Gastrocnemius medialis (tissue), 4 donors: ENCODE measurements around the gene GMPR. TPM values are rescaled to one million over a fixed set of nuclear protein-coding genes. Genes with fewer than 3 reads are reported as not detected.

ENCODE experiments used
- ATAC-seq, 2 donors: fragments of 150-250 bp; one replicate each; pipeline ENCODE4 v1.9.1; 2016
- DNase-seq, 2 donors: peaks; one replicate each; pipeline ENCODE4 v3.0.0-alpha.2; 2019
- H3K27ac ChIP-seq, 4 donors: fragments of 200-600 bp; sonication (generic); 1 replicate in 1 of 4; 2 replicates in 3 of 4; pipeline ENCODE4 v1.5.1; 2016 to 2018; ENCODE audit warnings: mild to moderate bottlenecking in 2 of 4, moderate library complexity in 1 of 4
- H3K27me3 ChIP-seq, 3 donors: fragments of 200-600 bp; sonication (generic) in 2 of 3; 1 replicate in 1 of 3; 2 replicates in 2 of 3; pipeline versions ENCODE4 v1.5.1 to v1.6.0; 2016 to 2019; ENCODE audit warnings: mild to moderate bottlenecking in 1 of 3, moderate library complexity in 1 of 3
- H3K36me3 ChIP-seq, 2 donors: fragments of 200-600 bp; sonication (generic) in 1 of 2; one replicate each; pipeline ENCODE4 v1.5.1; 2017 to 2018
- H3K4me1 ChIP-seq, 2 donors: fragments of 200-600 bp; sonication (generic) in 1 of 2; one replicate each; pipeline ENCODE4 v1.5.1; 2016 to 2017; ENCODE audit warnings: mild to moderate bottlenecking in 2 of 2
- H3K4me3 ChIP-seq, 4 donors: fragments of 200-600 bp; sonication (generic) in 3 of 4; 1 replicate in 1 of 4; 2 replicates in 3 of 4; pipeline ENCODE4 v1.5.1; 2016 to 2019; ENCODE audit warnings: mild to moderate bottlenecking in 2 of 4
- H3K9me3 ChIP-seq, 3 donors: fragments of 200-600 bp; sonication (generic) in 2 of 3; 1 replicate in 1 of 3; 2 replicates in 2 of 3; pipeline ENCODE4 v1.5.1; 2016 to 2019
- POLR2A ChIP-seq, 2 donors: fragments of 450-650 bp; IDR thresholded peaks; one replicate each; pipeline ENCODE4 v1.6.1; 2017; ENCODE audit warnings: antibody characterized with exemption in 2 of 2, mild to moderate bottlenecking in 2 of 2, moderate library complexity in 2 of 2
- in situ Hi-C, 4 donors: fragments of 200-750 bp; cut with MboI; loops; one replicate each; pipeline versions ENCODE4 v1.15.0 to v1.8.0; 2017; ENCODE audit warnings: low sequenced_read_pairs in 4 of 4
- intact Hi-C: fragments of 100-400 bp; cut with DNase I; formaldehyde crosslinking; loops from one replicate; pipeline ENCODE4 v1.15.1; 2023; ENCODE audit warnings: low total_unique reads
- total RNA-seq, 4 donors: library from RNA; depleted of rRNA; stranded (reverse); fragments of >200 nt; gene quantifications; one replicate each; pipeline versions ENCODE4 v1.1.0 to v1.2.3, GENCODE V29; 2016
- TF ChIP-seq, protein P1 (sequence below), 5 experiments: fragments of 450-650 bp in 3 of 5; fragments of 200-600 bp in 2 of 5; sonication (generic) in 2 of 5; IDR thresholded peaks in 4 of 5; conservative IDR thresholded peaks in 1 of 5; 1 replicate in 4 of 5; 2 replicates in 1 of 5; pipeline ENCODE4 v1.5.1; 2016 to 2019; ENCODE audit warnings: antibody characterized with exemption in 5 of 5, mild to moderate bottlenecking in 3 of 5, moderate library complexity in 3 of 5

GMPR gene
- total RNA-seq, 4 donors from 2014 or later = 109 to 266 (median 239) TPM

DNA sequence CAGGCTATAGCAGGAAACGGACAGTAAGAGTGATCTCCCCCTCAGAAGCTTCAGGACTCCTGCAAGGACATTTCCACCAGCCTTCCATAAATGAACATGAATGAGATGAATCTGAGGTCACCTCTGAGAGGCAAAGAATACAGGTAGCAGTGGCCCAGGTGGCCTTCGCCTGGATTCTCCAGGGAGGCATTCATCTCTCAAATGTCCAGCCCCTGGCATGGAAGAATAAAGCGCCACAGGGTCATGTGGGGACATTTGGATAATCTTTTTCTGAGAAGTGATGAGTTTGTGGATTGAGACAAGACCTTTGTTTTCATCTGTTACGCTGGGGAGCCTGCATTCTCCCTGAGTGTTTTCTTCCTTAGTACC lies 2.9 kb downstream of the GMPR start:
- peak overlapping the region; percentile 7 to 88 (median 78) for H3K4me3 ChIP-seq
- peak overlapping the region; percentile 97 to 99 (median 98) for H3K27ac ChIP-seq
- in situ Hi-C loops = loop anchor here in 1 of 4 donors (5.0 kb wide), 1 partner anchor 36 kb away; no protein-coding TSS in a partner anchor

DNA sequence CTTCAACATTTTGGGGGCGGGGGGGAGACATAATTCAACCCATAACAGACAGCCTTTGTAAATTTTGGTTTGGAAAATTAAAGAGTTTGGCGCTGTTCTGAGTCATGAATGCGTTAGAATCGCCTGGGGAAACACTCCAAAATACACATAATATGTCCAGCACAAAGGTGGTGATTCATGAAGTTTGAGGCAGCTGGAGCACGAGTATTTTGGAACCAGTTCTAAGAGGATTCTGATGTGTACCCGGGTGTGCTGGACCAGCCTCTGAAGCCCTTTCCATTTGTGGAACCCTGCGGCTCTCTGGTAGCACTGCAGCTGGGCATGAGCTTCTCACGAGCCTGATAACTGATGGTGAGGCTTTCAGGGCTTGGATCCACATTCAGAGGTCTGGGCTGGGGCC lies 4.7 kb downstream of the GMPR start:
- Histone ChIP-seq H3K9me3 (no peaks in the 10 kb centered on the region), H3K27ac (peak overlapping the region; percentile 97 to 99 (median 98)), H3K4me3 (peak overlapping the region in 1 of 4 donors; percentile 19), H3K4me1 (peaks cover 68 to 73% of the 10 kb centered on the region in 2 donors), H3K27me3 (no peaks in the 10 kb centered on the region), H3K36me3 (peaks cover 0 to 25% of the 10 kb centered on the region in 2 donors)
- peak; percentile 71 to 76 for DNase-seq
- TF ChIP-seq, protein P1, sequence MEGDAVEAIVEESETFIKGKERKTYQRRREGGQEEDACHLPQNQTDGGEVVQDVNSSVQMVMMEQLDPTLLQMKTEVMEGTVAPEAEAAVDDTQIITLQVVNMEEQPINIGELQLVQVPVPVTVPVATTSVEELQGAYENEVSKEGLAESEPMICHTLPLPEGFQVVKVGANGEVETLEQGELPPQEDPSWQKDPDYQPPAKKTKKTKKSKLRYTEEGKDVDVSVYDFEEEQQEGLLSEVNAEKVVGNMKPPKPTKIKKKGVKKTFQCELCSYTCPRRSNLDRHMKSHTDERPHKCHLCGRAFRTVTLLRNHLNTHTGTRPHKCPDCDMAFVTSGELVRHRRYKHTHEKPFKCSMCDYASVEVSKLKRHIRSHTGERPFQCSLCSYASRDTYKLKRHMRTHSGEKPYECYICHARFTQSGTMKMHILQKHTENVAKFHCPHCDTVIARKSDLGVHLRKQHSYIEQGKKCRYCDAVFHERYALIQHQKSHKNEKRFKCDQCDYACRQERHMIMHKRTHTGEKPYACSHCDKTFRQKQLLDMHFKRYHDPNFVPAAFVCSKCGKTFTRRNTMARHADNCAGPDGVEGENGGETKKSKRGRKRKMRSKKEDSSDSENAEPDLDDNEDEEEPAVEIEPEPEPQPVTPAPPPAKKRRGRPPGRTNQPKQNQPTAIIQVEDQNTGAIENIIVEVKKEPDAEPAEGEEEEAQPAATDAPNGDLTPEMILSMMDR (IDR thresholded peaks at IDR 0.05 in 4 of 5, conservative IDR thresholded peaks at IDR 0.05 in 1 of 5) = no peak
- no peak for TF ChIP-seq POLR2A (IDR thresholded peaks at IDR 0.05)
- intact Hi-C loops = loop anchor here (1.0 kb wide), 1 partner anchor 34 kb away; no protein-coding TSS in a partner anchor
- in situ Hi-C loops = loop anchor here in 1 of 4 donors (5.0 kb wide), 1 partner anchor 34 kb away; no protein-coding TSS in a partner anchor
- ATAC-seq = peak; percentile 10 to 31

More for the DNA sequence above, 2.9 kb downstream of the GMPR start:
- H3K36me3 ChIP-seq = peaks cover 0 to 7% of the 10 kb centered on the region in 2 donors
- no peaks in the 10 kb centered on the region for H3K9me3 ChIP-seq
- no peak for ATAC-seq
- TF ChIP-seq POLR2A (IDR thresholded peaks at IDR 0.05) = no peak
- TF ChIP-seq, protein P1 (IDR thresholded peaks at IDR 0.05 in 4 of 5, conservative IDR thresholded peaks at IDR 0.05 in 1 of 5) = no peak
- DNase-seq = no peak
- H3K27me3 ChIP-seq = no peaks in the 10 kb centered on the region
- intact Hi-C loops = no loop called here
- H3K4me1 ChIP-seq = peaks cover 74 to 78% of the 10 kb centered on the region in 2 donors

DNA sequence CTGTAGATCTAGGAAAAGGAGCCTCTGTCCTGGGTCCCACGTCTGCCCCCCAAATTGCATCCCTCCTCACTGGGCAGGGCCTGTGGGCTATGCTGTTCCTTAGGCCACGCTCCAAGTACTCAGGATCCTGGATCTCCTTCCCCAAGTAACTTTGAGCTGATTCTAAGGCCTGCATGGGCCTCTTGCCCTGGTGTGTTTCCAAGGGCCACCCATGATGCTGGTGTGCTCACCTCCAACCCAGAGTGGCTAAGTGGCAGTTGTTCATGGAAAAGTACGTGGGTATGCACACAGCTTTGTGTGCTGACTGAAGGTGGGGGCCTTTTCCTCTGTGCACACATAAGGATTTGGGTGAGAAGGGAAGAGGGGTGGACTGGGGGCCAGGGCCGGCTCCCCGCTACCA lies 5.3 kb downstream of the GMPR start:
- Histone ChIP-seq H3K27me3 (no peaks in the 10 kb centered on the region), H3K36me3 (peaks cover 0 to 31% of the 10 kb centered on the region in 2 donors), H3K4me1 (peaks cover 68 to 73% of the 10 kb centered on the region in 2 donors), H3K9me3 (no peaks in the 10 kb centered on the region), H3K4me3 (peak overlapping the region in 2 of 4 donors; percentile 6 to 11), H3K27ac (peak overlapping the region; percentile 97 to 99 (median 98))
- TF ChIP-seq, protein P1 (IDR thresholded peaks at IDR 0.05 in 4 of 5, conservative IDR thresholded peaks at IDR 0.05 in 1 of 5) = no peak
- no peak for TF ChIP-seq POLR2A (IDR thresholded peaks at IDR 0.05)
- intact Hi-C loops (loop anchor here (1.0 kb wide), 1 partner anchor 34 kb away; no protein-coding TSS in a partner anchor), in situ Hi-C loops (loop anchor here in 1 of 4 donors (5.0 kb wide), 1 partner anchor 34 kb away; no protein-coding TSS in a partner anchor)
- DNase-seq (peak; percentile 38 to 55), ATAC-seq (no peak)

DNA sequence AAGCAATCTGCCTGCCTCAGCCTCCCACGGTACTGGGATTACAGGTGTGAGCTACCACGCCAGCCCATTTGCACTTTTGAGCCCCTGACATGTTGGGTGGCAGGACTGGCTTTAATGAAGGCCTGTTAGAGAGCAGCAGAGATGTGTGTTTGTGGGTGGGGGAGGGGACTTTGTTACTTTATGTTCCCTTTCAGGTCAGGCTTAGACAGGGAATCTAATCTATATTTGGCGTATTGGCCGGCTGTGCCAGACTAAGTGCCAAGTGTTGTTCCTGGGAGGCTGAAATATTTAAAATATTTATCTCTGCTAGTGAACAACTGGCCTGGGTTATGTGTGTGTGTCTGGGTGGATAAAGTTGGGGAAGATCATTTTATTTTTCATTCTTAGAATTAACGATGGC lies 6.1 kb downstream of the GMPR start:
- Histone ChIP-seq H3K4me1 (peaks cover 67 to 72% of the 10 kb centered on the region in 2 donors), H3K36me3 (peaks cover 0 to 36% of the 10 kb centered on the region in 2 donors), H3K27me3 (no peaks in the 10 kb centered on the region), H3K27ac (peak overlapping the region; percentile 97 to 99 (median 98)), H3K4me3 (peak overlapping the region in 2 of 4 donors; percentile 6 to 11), H3K9me3 (no peaks in the 10 kb centered on the region)
- in situ Hi-C loops = loop anchor here in 1 of 4 donors (5.0 kb wide), 1 partner anchor 33 kb away; no protein-coding TSS in a partner anchor
- ATAC-seq (peak; percentile 5 to 31), DNase-seq (peak; percentile 52 to 57)
- TF ChIP-seq, protein P1 (IDR thresholded peaks at IDR 0.05 in 4 of 5, conservative IDR thresholded peaks at IDR 0.05 in 1 of 5) = no peak
- no peak for TF ChIP-seq POLR2A (IDR thresholded peaks at IDR 0.05)
- intact Hi-C loops = no loop called here
